GM12878 (cell line): Measurements from ENCODE around the gene RAD21L1.

ENCODE experiments used
- BACH1 ChIP-seq: fragments of 450-650 bp; IDR thresholded peaks from 2 replicates; pipeline ENCODE4 v1.6.1; 2017; ENCODE audit warnings: mild to moderate bottlenecking, borderline replicate concordance
- CHD4 ChIP-seq: fragments of 200-600 bp; sonication (generic); IDR thresholded peaks from 2 replicates; pipeline ENCODE4 v1.6.1; 2016; ENCODE audit warnings: mild to moderate bottlenecking
- MXI1 ChIP-seq: fragments of 150-350 bp; IDR thresholded peaks from 2 replicates; pipeline ENCODE4 v1.6.1; 2011; ENCODE audit warnings: low read depth, mild to moderate bottlenecking, inconsistent platforms, low read length, improper control_type of control experiment
- POLR2AphosphoS5 ChIP-seq: IDR thresholded peaks from 2 replicates; pipeline ENCODE4 v1.6.1; 2011; ENCODE audit warnings: mild to moderate bottlenecking, low read length, inconsistent platforms
- REST ChIP-seq: IDR thresholded peaks from 2 replicates; pipeline ENCODE4 v1.6.1; 2012; ENCODE audit warnings: mild to moderate bottlenecking, low read depth, low read length
- SIN3A ChIP-seq: IDR thresholded peaks from 2 replicates; pipeline ENCODE4 v1.6.1; 2012; ENCODE audit warnings: low read depth, low read length, improper control_type of control experiment
- YY1 ChIP-seq: IDR thresholded peaks from 2 replicates; pipeline ENCODE4 v1.6.1; 2011; ENCODE audit warnings: low read depth, mild to moderate bottlenecking, low read length
- ZNF217 ChIP-seq: fragments of 450-650 bp; IDR thresholded peaks from 2 replicates; pipeline ENCODE4 v1.6.1; 2017; ENCODE audit warnings: antibody characterized with exemption, mild to moderate bottlenecking

DNA sequence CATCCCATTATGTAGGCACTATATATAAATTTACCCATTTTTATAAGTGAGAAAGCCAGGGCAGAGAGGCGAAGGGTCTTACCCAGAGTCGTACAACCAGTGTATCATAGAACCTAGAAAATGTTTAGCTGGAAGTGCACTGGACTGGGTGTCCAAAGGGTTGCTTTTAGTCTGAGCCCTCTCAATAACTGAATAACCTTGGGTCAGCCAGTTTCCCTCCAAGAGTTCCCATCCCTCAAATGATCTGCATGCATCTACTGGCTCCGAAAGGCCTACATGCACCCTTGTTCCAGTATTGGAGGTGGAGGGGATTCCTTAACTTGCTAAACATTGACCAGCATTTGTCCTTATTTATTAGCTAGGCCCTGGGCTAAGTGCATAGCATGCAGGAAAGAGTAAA lies 44.0 kb downstream of the RAD21L1 start:
- TF ChIP-seq CHD4 (no peak), BACH1 (no peak), SIN3A (no peak), YY1 (no peak), MXI1 (no peak), ZNF217 (no peak), REST (no peak), POLR2AphosphoS5 (no peak)
